CD14-positive monocyte (primary cell): ENCODE results near the gene PTAFR. TPM values are rescaled to one million over a fixed set of nuclear protein-coding genes. Genes with fewer than 3 reads are reported as not detected.

Experiments
- DNase-seq, 3 donors: peaks; one replicate each; pipeline ENCODE4 v3.0.0-alpha.2; 2011 to 2022
- H2AFZ ChIP-seq: 2 replicates; pipeline ENCODE4 v1.6.0; 2012; ENCODE audit warnings: mild to moderate bottlenecking, low read depth, low read length, inconsistent platforms; ENCODE audit not compliant: insufficient read depth, poor library complexity, severe bottlenecking
- H3K27ac ChIP-seq, 2 donors: 1 replicate in 1 of 2; 2 replicates in 1 of 2; pipeline ENCODE4 v1.5.1; 2012 to 2013; ENCODE audit warnings: low read length in 2 of 2, control low read depth in 1 of 2, inconsistent platforms in 1 of 2, low read depth in 1 of 2, mild to moderate bottlenecking in 1 of 2
- H3K27me3 ChIP-seq, 2 donors: one replicate each; pipeline versions ENCODE4 v1.6.0 to v1.6.1; 2011 to 2013; ENCODE audit warnings: low read length in 2 of 2; ENCODE audit not compliant: control insufficient read depth in 2 of 2, insufficient read depth in 2 of 2
- H3K36me3 ChIP-seq, 2 donors: replicated peaks in 1 of 2; 1 replicate in 1 of 2; 2 replicates in 1 of 2; pipeline versions ENCODE4 v1.5.1 to v1.6.1; 2012 to 2013; ENCODE audit warnings: low read length in 2 of 2, control low read depth in 1 of 2, inconsistent platforms in 1 of 2, mild to moderate bottlenecking in 1 of 2; ENCODE audit not compliant: insufficient read depth in 2 of 2, control insufficient read depth in 1 of 2
- H3K4me1 ChIP-seq, 2 donors: 1 replicate in 1 of 2; 2 replicates in 1 of 2; pipeline versions ENCODE4 v1.5.1 to v1.6.1; 2012 to 2013; ENCODE audit warnings: low read length in 2 of 2, control low read depth in 1 of 2, inconsistent platforms in 1 of 2, mild to moderate bottlenecking in 1 of 2, moderate library complexity in 1 of 2; ENCODE audit not compliant: insufficient read depth in 2 of 2, control insufficient read depth in 1 of 2
- H3K4me2 ChIP-seq: replicated peaks from 2 replicates; pipeline ENCODE3; 2012; ENCODE audit warnings: low read length, moderate library complexity, mild to moderate bottlenecking; ENCODE audit not compliant: poor library complexity, severe bottlenecking; ENCODE audit errors: extremely low read depth
- H3K4me3 ChIP-seq, 3 experiments: fragments of 200-600 bp in 1 of 3; sonication (generic) in 1 of 3; replicated peaks in 1 of 3; 1 replicate in 2 of 3; 2 replicates in 1 of 3; pipeline ENCODE4 v1.5.1; 2011 to 2013; ENCODE audit warnings: low read length in 3 of 3, mild to moderate bottlenecking in 3 of 3, control low read depth in 2 of 3, low read depth in 2 of 3, inconsistent platforms in 1 of 3, moderate library complexity in 1 of 3
- H3K79me2 ChIP-seq: 2 replicates; pipeline ENCODE4 v1.6.0; 2012; ENCODE audit warnings: mild to moderate bottlenecking, control low read depth, inconsistent platforms, low read length, moderate library complexity; ENCODE audit not compliant: insufficient read depth
- H3K9ac ChIP-seq: 2 replicates; pipeline ENCODE4 v1.6.0; 2017; ENCODE audit warnings: low read length, mild to moderate bottlenecking; ENCODE audit not compliant: insufficient read depth, poor library complexity, severe bottlenecking
- H3K9me3 ChIP-seq, 2 donors: replicated peaks in 1 of 2; 1 replicate in 1 of 2; 2 replicates in 1 of 2; pipeline versions ENCODE4 v1.5.1 to v1.6.1; 2012 to 2013; ENCODE audit warnings: low read length in 2 of 2, control low read depth in 1 of 2; ENCODE audit not compliant: control insufficient read depth in 1 of 2, insufficient read depth in 1 of 2
- H4K20me1 ChIP-seq: 2 replicates; pipeline ENCODE4 v1.6.0; 2012; ENCODE audit warnings: mild to moderate bottlenecking, low read length, control low read depth, moderate library complexity; ENCODE audit not compliant: insufficient read depth
- H3K27ac Mint-ChIP-seq, 7 donors: one replicate each; pipeline ENCODE4 v1.8.0; 2020; ENCODE audit warnings: mild to moderate bottlenecking in 7 of 7, mixed read lengths in 7 of 7, moderate library complexity in 6 of 7, inconsistent platforms in 2 of 7
- H3K27me3 Mint-ChIP-seq, 3 donors: one replicate each; pipeline ENCODE4 v1.8.0; 2021 to 2022; ENCODE audit warnings: low read depth in 3 of 3, mild to moderate bottlenecking in 3 of 3, mixed read lengths in 3 of 3, moderate library complexity in 3 of 3, inconsistent platforms in 1 of 3
- H3K36me3 Mint-ChIP-seq, 2 donors: one replicate each; pipeline ENCODE4 v1.8.0; 2020; ENCODE audit warnings: mixed read lengths in 2 of 2, inconsistent platforms in 1 of 2, mild to moderate bottlenecking in 1 of 2
- H3K4me1 Mint-ChIP-seq: one replicate; pipeline ENCODE4 v1.8.0; 2020; ENCODE audit warnings: mild to moderate bottlenecking, mixed read lengths
- H3K4me3 Mint-ChIP-seq, 2 donors: one replicate each; pipeline ENCODE4 v1.8.0; 2020; ENCODE audit warnings: mild to moderate bottlenecking in 2 of 2, mixed read lengths in 2 of 2, moderate library complexity in 1 of 2
- H3K9me3 Mint-ChIP-seq, 7 donors: one replicate each; pipeline ENCODE4 v1.8.0; 2020 to 2022; ENCODE audit warnings: mixed read lengths in 7 of 7, mild to moderate bottlenecking in 6 of 7, moderate library complexity in 6 of 7, inconsistent platforms in 2 of 7
- WGBS: methylation state at CpG from one replicate; pipeline ENCODE4 v1.1.5; 2013; ENCODE audit warnings: missing lambda C conversion rate; ENCODE audit not compliant: insufficient coverage; 5-methylcytosine and 5-hydroxymethylcytosine counted together
- intact Hi-C, 2 donors: fragments of 100-400 bp; cut with micrococcal nuclease; formaldehyde crosslinking; loops; one replicate each; pipeline versions ENCODE4 v1.15.0 to v1.15.1; 2023
- polyA plus RNA-seq, 3 donors: library from polyadenylated mRNA; depleted of rRNA in 1 of 3; unstranded in 2 of 3; stranded (reverse) in 1 of 3; fragments of 300-500 nt in 2 of 3; fragments of >200 nt in 1 of 3; fragmentation: Illumina TruSeq in 2 of 3; gene quantifications; 1 replicate in 2 of 3; 2 replicates in 1 of 3; pipeline ENCODE4 v1.2.3, GENCODE V29; 2012 to 2021
- TF ChIP-seq, protein P1 (sequence below): fragments of 200-600 bp; IDR thresholded peaks from one replicate; pipeline ENCODE4 v1.8.0; 2022; ENCODE audit warnings: antibody characterized with exemption, mild to moderate bottlenecking

PTAFR gene
- polyA plus RNA-seq, 3 donors: 115 to 347 (median 331) TPM

DNA sequence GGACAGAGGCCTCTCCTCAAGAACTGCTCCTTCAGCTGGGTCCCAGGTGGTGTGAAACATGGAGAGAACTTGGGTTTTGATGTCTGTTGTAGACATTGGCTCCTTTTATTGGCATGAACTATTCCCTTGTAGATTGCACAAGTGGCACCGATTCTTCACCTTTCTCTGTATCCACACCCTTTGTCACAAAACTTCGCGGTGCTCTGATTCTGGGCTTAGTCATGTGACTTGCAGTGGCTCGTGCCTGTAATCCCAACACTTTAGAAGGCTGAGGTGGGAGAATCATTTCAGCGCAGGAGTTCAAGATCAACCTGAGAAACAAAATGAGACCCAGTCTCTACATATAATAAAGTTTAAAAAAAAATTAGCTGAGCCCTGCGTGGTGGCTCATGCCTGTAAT lies 45.6 kb downstream of the PTAFR start:
- intact Hi-C loops: no loop called here
- Mint-ChIP-seq H3K9me3 (peaks cover 0 to 1% (median 0%) of the 10 kb centered on the region in 7 donors), H3K27me3 (no peaks in the 10 kb centered on the region), H3K36me3 (peaks cover 2 to 6% of the 10 kb centered on the region in 2 donors), H3K27ac (peak overlapping the region in 2 of 7 donors; percentile 13 to 82), H3K4me1 (peaks cover 74% of the 10 kb centered on the region), H3K4me3 (no peak overlapping the region)
- WGBS: no CpG with 5 or more reads among the region's 6 CpGs
- Histone ChIP-seq H3K27ac (no peak overlapping the region), H3K4me1 (peaks cover 66 to 86% of the 10 kb centered on the region in 2 donors), H3K79me2 (no peaks in the 10 kb centered on the region), H3K27me3 (no peaks in the 10 kb centered on the region), H3K9me3 (no peaks in the 10 kb centered on the region), H3K4me2 (no peak overlapping the region), H3K4me3 (no peak overlapping the region), H3K9ac (no peak overlapping the region), H2AFZ (no peak overlapping the region), H4K20me1 (no peaks in the 10 kb centered on the region), H3K36me3 (no peaks in the 10 kb centered on the region)
- no peak for DNase-seq
- TF ChIP-seq, protein P1, sequence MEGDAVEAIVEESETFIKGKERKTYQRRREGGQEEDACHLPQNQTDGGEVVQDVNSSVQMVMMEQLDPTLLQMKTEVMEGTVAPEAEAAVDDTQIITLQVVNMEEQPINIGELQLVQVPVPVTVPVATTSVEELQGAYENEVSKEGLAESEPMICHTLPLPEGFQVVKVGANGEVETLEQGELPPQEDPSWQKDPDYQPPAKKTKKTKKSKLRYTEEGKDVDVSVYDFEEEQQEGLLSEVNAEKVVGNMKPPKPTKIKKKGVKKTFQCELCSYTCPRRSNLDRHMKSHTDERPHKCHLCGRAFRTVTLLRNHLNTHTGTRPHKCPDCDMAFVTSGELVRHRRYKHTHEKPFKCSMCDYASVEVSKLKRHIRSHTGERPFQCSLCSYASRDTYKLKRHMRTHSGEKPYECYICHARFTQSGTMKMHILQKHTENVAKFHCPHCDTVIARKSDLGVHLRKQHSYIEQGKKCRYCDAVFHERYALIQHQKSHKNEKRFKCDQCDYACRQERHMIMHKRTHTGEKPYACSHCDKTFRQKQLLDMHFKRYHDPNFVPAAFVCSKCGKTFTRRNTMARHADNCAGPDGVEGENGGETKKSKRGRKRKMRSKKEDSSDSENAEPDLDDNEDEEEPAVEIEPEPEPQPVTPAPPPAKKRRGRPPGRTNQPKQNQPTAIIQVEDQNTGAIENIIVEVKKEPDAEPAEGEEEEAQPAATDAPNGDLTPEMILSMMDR: no peak

DNA sequence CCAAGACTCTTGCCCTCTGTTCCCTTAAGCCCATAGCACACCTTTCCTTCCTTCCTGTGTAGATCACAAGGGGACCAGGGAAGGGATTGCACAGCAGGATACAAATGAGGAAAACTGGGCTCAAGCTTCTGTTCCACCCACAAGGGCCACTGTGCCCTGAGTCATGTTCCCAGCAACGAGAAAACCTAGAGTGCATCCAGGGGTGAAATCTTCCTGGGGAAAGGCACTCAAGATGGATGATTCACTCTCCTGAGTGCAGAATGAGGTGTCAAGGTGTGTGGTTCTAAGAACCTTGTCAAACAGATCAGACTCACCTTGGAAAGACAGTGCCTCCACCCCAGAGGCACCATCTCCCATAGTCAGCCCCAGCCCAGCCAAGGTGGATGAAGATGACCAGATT lies 47.3 kb downstream of the PTAFR start:
- Mint-ChIP-seq H3K36me3 (peaks cover 2 to 6% of the 10 kb centered on the region in 2 donors), H3K4me1 (peaks cover 65% of the 10 kb centered on the region), H3K27ac (peak overlapping the region in 6 of 7 donors; percentile 40 to 99 (median 98)), H3K4me3 (no peak overlapping the region), H3K27me3 (no peaks in the 10 kb centered on the region), H3K9me3 (peaks cover 0 to 1% (median 0%) of the 10 kb centered on the region in 7 donors)
- peak overlapping the region; percentile 23 for H2AFZ ChIP-seq
- no peak overlapping the region for H3K4me3 ChIP-seq
- H3K4me1 ChIP-seq: peaks cover 66 to 86% of the 10 kb centered on the region in 2 donors
- peaks cover 14% of the 10 kb centered on the region for H3K79me2 ChIP-seq
- no peaks in the 10 kb centered on the region for H3K27me3 ChIP-seq
- WGBS: 0% methylated on average over 1 of the region's 1 CpG
- DNase-seq: peak in 2 of 3 donors; percentile 14 to 42
- intact Hi-C loops: no loop called here
- no peaks in the 10 kb centered on the region for H4K20me1 ChIP-seq
- no peaks in the 10 kb centered on the region for H3K36me3 ChIP-seq
- H3K4me2 ChIP-seq: no peak overlapping the region
- no peak overlapping the region for H3K9ac ChIP-seq
- H3K9me3 ChIP-seq: no peaks in the 10 kb centered on the region
- TF ChIP-seq, protein P1: no peak
- peak overlapping the region; percentile 34 to 95 for H3K27ac ChIP-seq
